Activated T-helper 9 cell treated with anti-CD3 and anti-CD28 coated beads, Interleukin-2, amount 50 U/mL, for 16 hours (primary cell): ENCODE measurements around the gene WDR41.
A peak's percentile ranks its signal among the peaks of the same experiment; 100 is the strongest.
"Not testable (repeated sequence)": the region's sequence is repeated elsewhere in the genome, so short reads cannot be mapped to it uniquely, and the experiment has no call there.

Source experiments
- DNase-seq: peaks from one replicate; pipeline ENCODE4 v3.0.0-alpha.2; 2020; ENCODE audit warnings: low read depth

The WDR41 gene, protein sequence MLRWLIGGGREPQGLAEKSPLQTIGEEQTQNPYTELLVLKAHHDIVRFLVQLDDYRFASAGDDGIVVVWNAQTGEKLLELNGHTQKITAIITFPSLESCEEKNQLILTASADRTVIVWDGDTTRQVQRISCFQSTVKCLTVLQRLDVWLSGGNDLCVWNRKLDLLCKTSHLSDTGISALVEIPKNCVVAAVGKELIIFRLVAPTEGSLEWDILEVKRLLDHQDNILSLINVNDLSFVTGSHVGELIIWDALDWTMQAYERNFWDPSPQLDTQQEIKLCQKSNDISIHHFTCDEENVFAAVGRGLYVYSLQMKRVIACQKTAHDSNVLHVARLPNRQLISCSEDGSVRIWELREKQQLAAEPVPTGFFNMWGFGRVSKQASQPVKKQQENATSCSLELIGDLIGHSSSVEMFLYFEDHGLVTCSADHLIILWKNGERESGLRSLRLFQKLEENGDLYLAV

DNA sequence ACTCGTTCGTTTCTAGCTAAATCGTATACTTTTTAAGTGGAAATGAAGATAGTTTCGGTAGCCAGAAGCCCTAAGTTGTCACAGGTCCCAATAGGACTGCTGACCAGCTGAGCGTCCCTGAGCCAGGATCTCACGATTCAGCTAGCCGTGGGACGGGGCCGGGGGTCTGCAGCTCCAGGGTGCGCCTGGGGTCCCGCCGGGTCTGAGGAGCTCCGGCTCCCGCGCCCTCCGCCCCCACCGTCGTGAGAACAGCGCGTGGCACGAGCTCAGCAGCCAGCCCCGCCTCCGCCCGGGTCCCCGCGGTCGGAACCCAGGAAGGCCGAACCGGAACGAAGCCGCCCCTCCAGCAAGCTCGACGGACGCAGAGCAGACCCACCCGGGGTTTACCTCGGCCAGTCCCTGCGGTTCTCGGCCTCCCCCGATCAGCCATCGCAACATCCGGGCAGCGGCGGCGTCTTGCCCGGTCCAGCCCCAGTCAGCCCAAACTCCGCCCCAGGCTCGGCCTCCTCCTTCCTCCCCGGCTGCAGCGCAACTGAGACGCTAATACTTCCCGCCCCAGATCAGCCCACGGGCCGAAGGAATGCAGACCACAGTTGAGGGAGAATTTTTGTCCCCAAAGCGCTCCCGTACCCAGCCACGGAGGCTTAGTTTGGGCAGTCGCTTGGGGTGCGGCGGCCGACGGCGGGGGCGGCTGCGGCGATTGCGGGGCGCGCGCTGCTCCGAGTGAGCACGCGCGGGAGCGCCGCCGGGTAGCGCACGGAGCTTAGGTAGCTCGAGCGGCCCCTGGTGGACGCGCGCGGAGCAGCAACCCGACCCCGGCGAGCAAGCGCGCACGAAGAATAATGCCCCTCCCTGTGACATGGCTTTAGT is at the start of gene WDR41:
Gene WDR41 (minus strand): TSS at position 534 of the 870 bp plus-strand sequence. CDS start 96 bp downstream, at position 438.
- DNase-seq = peak; percentile 79

DNA sequence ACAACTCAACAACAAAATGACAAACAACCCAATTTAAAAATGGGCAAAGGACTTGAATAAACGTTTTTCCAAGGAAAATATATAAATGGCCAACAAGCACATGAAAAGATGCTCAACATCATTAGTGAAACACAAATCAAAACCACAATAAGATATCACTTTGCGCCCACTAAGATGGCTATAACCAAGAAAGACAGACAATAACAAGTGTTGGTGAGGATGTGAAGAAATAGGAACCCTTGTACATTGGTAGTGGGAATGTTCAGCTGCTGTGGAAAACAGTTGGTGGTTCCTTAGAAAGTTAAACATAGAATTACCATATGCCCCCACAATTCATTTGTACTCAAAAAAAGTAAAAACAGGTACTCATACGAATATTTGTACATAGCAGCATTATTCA is 39.2 kb upstream of the WDR41 start:
- DNase-seq = no peak

DNA sequence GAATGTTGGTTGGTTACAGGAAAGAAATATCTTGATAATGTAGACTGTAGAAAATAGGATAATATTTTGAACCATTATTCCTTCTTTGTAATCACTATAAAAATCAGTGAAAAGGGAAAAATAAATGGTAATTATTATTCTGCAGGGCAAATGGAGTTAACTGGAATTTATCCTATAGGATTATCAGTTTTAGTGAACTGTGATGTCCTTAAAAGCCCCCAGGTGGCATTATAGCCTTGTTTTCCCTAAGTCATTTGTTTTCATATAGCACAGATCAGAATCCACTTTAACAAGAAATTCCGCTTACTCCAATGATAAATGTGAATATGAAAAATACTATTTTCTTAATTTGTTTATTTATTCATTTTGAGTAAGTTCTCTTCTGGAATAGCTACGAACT is 26.2 kb upstream of the WDR41 start:
- no peak for DNase-seq

DNA sequence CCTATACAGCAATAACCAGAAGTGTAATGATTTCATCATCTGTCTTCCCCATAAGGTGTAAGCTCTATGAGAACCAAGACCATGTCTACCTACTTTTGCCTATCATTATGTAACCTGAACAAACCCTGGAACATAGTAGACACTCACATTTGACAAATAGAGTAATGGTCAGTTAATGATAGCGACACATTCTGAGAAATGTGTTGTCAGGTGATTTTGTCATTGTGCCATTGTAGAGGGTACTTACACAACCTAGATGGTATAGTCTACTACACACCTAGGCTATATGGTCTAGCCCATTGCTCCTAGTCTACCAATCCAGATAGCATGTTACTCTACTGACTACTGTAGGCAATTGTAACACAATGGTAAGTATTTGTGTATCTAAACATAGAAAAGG is 22.3 kb upstream of the WDR41 start:
- no peak for DNase-seq

DNA sequence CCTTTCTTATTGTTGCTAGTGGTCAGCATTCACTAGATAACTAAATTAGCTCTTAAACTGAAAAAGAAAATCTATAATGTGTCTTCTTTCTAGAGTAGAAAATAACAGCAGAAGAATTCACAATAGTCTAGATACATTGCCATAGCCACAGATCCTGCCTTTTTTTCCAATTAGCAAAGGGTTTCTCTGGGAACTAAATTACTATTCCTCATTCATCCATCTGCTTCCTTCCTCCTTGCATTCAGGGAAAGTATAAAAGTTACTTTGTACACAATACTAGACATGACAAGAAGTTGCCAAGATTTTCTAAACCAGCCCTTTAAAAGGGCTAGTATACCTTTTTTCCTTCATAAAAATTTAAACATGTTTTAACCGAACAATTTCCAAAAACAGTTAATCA is 21.2 kb upstream of the WDR41 start:
- DNase-seq = no peak

DNA sequence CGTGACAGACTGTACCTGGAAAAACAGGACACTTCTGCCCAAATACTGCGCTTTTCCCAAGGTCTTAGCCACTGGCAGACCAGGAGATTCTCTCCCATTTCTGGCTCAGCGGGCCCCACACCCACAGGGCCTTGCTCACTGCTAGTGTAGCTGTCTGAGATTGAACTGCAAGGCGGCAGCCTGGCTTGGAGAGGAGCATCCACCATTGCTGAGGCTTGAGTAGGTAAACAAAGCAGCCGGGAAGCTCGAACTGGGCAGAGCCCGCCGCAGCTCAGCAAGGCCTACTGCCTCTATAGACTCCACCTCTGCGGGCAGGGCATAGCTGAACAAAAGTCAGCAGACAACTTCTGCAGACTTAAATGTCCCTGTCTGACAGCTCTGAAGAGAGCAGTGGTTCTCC is 9.0 kb upstream of the WDR41 start:
- not testable (repeated sequence) for DNase-seq

DNA sequence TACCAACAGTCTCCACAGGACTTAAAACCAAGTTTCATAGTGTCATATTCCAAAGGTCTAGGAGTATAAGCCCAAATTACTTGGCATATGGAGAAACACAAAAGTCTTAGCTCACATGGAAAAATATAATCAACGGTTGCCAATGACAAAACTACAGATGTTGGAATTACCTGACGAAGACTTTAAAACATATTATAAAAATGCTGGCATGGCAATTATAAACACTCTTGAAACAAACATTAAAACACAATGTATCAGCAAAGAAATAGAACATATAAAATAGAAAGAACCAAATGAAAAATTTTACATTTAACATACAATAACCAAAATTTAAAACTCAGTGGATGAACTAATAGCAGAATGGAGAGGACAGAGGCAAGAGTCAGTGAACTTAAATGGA is 7.9 kb upstream of the WDR41 start:
- no peak for DNase-seq

DNA sequence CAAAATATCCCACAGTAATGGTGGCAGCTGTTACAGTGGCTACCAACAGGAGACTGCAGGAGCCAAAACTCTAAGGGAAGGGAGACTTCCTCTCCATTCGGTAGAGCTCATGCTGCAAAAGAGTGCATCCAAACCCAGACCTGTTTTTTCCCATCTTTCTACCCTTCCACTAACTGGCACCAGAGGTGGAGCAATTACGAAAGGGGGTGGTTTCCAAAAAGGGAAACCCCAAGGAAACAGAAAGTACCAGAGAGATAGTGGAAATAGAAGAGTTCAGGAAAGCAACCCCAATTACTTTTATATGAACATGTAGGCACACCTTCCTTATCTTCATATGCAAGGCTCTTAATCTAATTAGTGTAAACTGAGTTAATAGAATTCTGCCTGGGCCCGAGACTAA is 7.3 kb upstream of the WDR41 start:
- DNase-seq = no peak

DNA sequence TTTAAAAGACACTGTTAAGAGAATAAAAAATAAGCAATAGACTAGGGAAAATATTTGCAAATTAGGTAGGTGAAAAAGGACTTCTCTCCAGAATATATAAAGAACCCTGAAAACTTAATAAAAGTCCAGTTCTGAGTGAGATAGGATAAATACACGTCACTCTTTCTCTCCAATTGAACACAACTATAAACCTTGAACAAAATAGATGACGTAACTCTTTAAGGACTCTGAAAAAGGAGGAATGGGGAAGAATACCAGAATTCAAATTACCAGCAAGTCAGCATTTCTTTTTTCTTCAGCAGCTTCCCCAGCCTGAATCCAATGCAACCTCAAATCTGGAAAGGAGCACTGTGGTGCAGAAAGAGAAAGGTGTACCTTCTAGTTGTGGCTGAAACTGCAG is 6.8 kb upstream of the WDR41 start:
- no peak for DNase-seq

DNA sequence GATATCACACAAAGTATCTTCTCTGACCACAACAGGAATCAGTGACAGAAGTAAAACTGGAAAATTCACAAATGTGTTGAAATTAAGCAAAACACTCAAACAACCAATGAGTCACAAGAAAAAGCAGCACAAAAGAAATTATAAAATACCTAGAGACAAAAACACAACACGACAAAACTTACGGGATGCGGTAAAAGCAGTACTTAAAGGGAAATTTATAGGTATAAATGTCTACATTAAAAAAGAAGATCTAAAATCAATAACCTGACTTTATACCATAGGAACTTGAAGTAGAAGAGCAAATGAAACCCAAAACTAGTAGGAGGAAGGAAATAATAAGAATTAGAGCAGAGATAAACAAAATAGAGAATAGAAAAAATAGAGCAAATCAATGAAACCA is 2.8 kb upstream of the WDR41 start:
- no peak for DNase-seq

DNA sequence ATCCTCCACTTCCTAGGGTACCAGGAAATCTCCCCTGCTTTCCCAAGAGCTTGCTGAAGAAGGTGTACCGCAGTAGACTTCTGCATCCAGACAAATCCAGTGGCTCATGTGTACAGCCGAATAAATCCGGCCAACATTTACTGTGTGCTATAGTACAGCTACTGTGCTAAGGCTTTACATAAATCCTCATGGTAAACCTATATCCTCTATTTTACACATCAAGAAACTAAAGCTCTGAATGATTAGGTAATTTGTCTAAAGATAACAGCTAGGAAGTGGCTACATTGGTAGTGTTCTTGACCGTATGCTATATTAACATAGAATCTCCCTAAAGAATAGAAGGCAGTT is 511 bp upstream of the WDR41 start:
- no peak for DNase-seq

DNA sequence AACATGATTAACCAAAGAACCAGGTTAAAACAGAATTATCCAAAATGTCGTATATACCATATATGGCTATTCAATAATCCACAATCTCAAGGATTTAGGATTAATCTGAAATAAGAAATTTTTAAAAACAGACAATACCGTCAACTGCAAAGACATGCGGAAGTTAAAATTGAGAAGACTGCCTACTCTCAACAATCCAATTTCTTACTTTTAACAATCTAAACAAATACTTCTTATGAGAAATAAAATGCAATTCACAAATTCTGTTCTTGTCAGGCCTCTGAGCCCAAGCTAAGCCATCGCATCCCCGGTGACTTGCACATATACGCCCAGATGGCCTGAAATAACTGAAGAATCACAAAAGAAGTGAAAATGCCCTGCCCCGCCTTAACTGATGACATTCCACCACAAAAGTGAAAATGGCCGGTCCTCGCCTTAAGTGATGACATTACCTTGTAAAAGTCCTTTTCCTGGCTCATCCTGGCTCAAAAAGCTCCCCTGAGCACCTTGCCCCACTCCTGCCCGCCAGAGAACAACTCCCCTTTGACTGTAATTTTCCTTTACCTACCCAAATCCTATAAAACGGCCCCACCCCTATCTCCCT is 1.3 kb downstream of the WDR41 start:
- DNase-seq = not testable (repeated sequence)

DNA sequence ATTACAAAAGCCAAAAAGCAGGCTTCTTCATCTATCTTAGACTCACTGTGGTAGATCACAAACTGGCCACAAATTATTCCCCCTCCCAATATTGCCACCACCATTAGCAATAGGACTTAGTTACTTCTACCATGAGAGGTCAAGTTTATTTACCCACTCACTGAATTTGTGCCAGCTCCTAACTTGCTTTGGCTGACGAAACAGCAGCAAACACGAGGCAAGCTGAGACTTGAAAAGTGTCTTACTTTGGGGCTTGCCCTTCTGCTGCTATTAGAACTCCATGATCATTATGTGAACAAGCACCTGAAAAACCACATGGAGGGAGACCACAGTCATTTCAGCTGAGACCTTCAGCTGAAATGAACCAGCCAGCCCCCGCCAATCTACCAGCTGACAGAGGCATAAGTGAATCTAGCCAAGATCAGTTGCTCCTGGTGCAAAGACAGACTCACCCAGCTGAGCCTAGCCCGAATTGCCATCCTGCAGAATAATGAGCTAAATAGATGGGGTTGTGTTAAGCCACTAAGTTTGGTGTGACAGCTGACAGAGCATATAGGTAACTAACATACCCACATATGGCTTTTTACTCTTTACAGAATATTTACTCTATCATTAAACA is 5.7 kb downstream of the WDR41 start:
- no peak for DNase-seq

DNA sequence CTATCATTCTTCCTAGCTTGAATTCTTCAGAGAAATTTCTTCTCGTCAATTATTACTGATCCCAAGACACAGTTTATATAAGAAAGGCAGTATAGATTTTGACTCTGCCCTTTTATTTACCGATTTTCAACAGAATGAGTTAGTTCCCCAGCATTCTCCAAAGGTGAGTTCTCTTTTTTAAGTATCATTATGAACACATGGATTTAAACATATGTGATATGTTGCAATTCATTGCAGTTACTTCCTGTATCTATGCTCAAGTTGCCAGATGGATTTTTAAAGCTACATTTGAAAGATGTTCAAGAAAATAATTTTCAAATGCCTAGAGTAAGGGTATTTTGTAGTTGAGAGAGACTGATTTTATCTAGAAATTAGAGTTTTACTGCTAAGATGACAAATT is 8.4 kb downstream of the WDR41 start:
- no peak for DNase-seq

DNA sequence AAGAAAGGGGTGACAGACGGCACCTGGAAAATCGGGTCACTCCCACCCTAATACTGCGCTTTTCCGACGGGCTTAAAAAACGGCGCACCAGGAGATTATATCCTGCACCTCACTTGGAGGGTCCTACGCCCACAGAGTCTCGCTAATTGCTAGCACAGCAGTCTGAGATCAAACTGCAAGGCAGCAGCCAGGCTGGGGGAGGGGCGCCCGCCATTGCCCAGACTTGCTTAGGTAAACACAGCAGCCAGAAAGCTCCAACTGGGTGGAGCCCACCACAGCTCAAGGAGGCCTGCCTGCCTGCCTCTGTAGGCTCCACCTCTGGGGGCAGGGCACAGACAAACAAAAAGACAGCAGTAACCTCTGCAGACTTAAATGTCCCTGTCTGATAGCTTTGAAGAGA is 17.1 kb downstream of the WDR41 start:
- not testable (repeated sequence) for DNase-seq

DNA sequence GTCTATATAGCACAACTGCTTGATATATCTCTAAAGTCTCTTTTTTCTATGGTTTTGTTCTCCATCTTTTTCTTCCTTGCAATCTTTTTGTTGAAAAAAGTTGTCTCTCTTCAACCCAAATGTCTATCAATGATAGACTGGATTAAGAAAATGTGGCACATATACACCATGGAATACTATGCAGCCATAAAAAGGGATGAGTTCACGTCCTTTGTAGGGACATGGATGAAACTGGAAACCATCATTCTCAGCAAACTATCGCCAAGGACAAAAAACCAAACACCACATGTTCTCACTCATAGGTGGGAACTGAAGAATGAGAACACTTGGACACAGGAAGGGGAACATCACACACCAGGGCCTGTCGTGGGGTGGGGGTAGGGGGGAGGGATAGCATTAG is 23.2 kb downstream of the WDR41 start:
- not testable (repeated sequence) for DNase-seq

DNA sequence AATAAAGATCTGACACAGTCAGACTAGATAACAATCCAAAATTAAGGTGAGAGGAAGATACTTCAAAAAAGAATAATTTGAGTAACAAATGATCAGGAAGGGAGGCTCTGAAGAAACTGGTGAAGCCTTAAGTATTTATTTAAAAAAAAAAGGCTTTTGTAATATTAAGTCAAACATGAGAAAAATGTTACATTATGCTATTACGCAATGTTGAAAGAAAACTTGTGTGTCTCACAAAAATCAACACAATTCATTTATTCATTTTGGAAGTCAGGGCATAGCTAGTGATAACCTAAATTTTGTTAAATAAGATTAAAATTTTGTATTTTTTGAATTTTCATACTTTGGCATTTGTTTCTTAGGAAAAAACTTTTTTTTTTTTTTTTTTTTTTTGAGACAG is 28.2 kb downstream of the WDR41 start:
- DNase-seq = no peak

DNA sequence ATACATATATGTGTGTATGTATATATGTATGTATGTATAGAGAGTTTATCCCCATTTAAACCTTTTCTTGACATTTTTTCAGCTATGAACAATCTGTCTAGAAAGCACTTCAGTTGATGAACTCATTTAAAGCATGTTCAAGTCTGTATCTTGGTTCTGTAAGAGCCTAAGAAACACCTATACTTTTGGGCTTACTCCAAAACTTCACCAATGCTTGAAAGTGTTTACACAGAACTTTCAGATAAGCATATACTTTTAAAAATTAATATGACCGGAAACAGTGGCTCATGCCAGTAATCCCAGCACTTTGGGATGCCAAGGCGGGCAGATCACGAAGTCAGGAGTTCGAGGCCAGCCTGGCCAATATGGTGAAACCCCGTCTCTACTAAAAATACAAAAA is 30.8 kb downstream of the WDR41 start:
- no peak for DNase-seq

DNA sequence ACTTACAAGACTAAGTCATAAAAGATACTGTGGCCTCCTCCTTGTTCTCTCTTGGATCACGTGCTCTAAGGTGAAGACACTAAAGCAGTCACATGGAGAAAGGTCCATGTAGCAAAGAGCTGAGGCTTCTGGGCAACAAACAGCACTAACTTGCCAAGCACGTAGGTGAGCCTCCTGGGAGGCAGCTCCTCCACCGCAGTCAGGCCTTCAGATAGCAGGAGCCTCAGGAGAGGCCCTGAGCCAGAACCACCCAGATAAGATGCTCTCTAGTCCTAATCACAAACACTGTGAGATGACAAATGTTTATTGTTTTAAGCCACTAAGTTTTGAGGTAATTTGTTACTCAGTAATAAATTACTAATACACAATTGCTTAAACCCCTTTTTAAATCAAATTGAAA is 38.0 kb downstream of the WDR41 start:
- no peak for DNase-seq

DNA sequence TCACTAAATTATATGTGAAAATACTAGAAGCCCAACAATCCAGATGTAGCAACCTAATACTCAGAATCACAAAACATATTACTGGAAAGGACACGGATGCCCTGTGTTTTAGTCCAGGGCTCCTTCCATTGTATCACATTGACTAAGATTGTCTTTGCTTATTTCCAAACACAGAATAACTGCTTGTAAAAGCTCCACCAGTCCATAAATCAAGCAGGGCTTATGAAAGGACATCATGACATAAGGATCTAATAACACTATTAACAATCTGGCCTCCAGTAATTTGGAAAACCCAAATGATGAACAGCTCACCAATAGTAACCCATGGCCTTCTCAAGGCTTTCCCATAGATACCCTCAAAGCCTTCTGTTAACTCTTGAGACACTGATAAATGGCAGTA is 39.8 kb downstream of the WDR41 start:
- DNase-seq = no peak

DNA sequence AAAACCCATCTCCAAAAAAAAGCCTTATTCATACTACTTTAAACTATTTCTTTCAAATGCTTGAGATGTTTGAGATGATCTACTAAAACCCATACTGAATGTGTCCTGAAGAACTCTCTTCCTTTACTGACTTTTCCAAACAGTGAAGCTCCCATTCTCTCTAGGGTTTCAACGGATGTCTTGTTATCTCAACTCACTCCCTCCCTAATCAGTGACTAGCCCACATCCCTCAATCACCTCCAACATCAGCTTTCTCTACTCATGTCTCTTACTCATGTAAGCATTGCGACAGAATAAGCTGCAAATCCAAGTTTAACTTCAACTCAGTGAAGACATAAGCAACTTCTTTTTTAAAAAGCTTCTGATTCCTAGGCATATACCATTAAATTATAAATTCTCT is 42.1 kb downstream of the WDR41 start:
- DNase-seq = no peak

DNA sequence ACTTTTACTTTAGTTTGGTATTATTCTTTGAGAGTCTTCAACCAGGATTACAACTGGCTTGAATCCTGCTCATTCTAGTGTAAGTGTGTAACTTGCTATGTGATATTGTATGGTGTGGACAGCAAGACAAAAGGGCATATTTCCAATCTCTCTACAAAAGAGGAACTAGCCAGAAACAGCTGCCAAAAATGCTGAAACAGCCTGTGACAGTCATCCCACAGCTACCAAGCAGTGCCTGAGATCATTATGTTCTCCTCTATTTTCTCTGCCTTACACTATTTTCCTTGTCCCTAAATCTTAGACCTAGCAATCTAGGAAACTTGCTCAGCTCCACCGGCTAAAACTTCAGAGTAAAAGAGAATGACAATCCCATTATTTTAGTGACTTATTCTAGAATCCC is 42.8 kb downstream of the WDR41 start:
- no peak for DNase-seq

DNA sequence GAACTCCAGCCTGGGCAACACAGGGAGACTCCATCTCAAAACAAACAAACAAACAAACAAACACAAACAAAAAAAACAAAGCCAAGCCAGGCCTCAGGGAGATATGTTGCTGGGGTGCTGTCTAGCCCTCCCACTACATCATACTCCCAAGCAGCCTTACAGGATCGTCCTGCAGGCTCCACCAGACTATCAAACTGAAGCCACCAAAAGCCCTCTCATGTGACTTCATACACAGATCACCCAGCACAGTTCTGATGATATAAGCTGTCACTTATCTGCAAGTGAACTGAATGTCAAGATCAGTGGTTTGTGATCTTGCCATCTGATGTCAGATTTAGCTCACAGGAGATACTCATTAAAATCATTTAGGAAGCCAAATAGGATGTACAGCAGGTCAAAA is 43.3 kb downstream of the WDR41 start:
- DNase-seq = no peak
